ENCODE data around the gene FBXO47. TPM values are rescaled to one million over a fixed set of nuclear protein-coding genes. Genes with fewer than 3 reads are reported as not detected.

Gene FBXO47
- not detected in 5 replicates for total RNA-seq (2022; extraction: Qiagen RNA extraction)

GRCh38 chr17:38967290-38967738 is at the start of gene FBXO47:
FBXO47 (minus strand) TSS chr17:38967403; CDS start chr17:38963025, 4,378 bp downstream.

GRCh38 chr17:38925263-38925995 is 41.8 kb downstream of the FBXO47 start, which contains the start of gene LASP1NB:
LASP1NB (plus strand) TSS chr17:38925614.

Other genes with a start within 250 kb of the FBXO47 start
- 45.3 to 98.5 TPM (median 90.3 TPM) in 5 replicates for gene CISD3, start 237.1 kb downstream of the FBXO47 start, total RNA-seq (2022; extraction: Qiagen RNA extraction)
- 36.0 to 61.2 TPM (median 54.0 TPM) in 5 replicates for gene PCGF2, start 219.1 kb downstream of the FBXO47 start, total RNA-seq (2022; extraction: Qiagen RNA extraction)
- 333 to 456 TPM (median 432 TPM) in 5 replicates for gene PSMB3, start 214.7 kb downstream of the FBXO47 start, total RNA-seq (2022; extraction: Qiagen RNA extraction)
- 35.3 to 47.1 TPM (median 39.4 TPM) in 5 replicates for gene PIP4K2B, start 167.8 kb downstream of the FBXO47 start, total RNA-seq (2022; extraction: Qiagen RNA extraction)
- gene CWC25, start 142.1 kb downstream of the FBXO47 start, total RNA-seq (2022; extraction: Qiagen RNA extraction), result 19.6 to 25.9 TPM (median 20.5 TPM) in 5 replicates
- 2,337 to 2,980 TPM (median 2,639 TPM) in 5 replicates for gene RPL23, start 113.7 kb downstream of the FBXO47 start, total RNA-seq (2022; extraction: Qiagen RNA extraction)
- gene LASP1, start 97.3 kb downstream of the FBXO47 start, total RNA-seq (2022; extraction: Qiagen RNA extraction), result 246 to 296 TPM (median 250 TPM) in 5 replicates
- gene PLXDC1, start 184.2 kb upstream of the FBXO47 start, total RNA-seq (2022; extraction: Qiagen RNA extraction), result 0.02 to 0.33 TPM (median 0.14 TPM) in 5 replicates
- gene ARL5C, start 198.8 kb upstream of the FBXO47 start, total RNA-seq (2022; extraction: Qiagen RNA extraction), result not detected in 5 replicates
- gene CACNB1, start 230.3 kb upstream of the FBXO47 start, total RNA-seq (2022; extraction: Qiagen RNA extraction), result 4.8 to 6.3 TPM (median 5.3 TPM) in 5 replicates
- 3,879 to 4,178 TPM (median 3,969 TPM) in 5 replicates for gene RPL19, start 232.9 kb upstream of the FBXO47 start, total RNA-seq (2022; extraction: Qiagen RNA extraction)

Measured in A549 treated with Hydrocortisone at 1 μM for 4 hours (cell line).